SK-N-SH treated with all-trans-retinoic acid at 6 μM for 48 hours (cell line): ENCODE measurements around the gene LAMB4.

Experiments
- ATAC-seq: fragments of 200-7000 bp; cut with Tn5 transposase; 3 replicates; pipeline ENCODE4 v1.9.1; 2020; ENCODE audit warnings: mild to moderate bottlenecking, moderate library complexity
- ARNTL ChIP-seq: fragments of 450-650 bp; formaldehyde crosslinking; IDR thresholded peaks from 2 replicates; pipeline ENCODE4 v1.5.0; 2020; ENCODE audit warnings: low read depth, mild to moderate bottlenecking, moderate library complexity, borderline replicate concordance
- BACH2 ChIP-seq: fragments of 250-450 bp; sonication (Bioruptor Pico); IDR thresholded peaks from 2 replicates; pipeline ENCODE4 v1.9.0; 2021; ENCODE audit warnings: mild to moderate bottlenecking, borderline replicate concordance
- CREB5 ChIP-seq: fragments of 250-450 bp; sonication (Bioruptor Pico); IDR thresholded peaks from 2 replicates; pipeline ENCODE4 v1.5.1; 2020; ENCODE audit warnings: low read depth, mild to moderate bottlenecking, moderate library complexity
- CSDC2 ChIP-seq: fragments of 250-450 bp; sonication (Bioruptor Pico); IDR thresholded peaks from 2 replicates; pipeline ENCODE4 v1.5.0; 2020; ENCODE audit warnings: mild to moderate bottlenecking, moderate library complexity
- ESRRG ChIP-seq: fragments of 250-450 bp; sonication (Bioruptor Pico); IDR thresholded peaks from 2 replicates; pipeline ENCODE4 v1.6.1; 2021; ENCODE audit warnings: mild to moderate bottlenecking
- GLIS3 ChIP-seq: fragments of 250-450 bp; sonication (Bioruptor Pico); IDR thresholded peaks from 2 replicates; pipeline ENCODE4 v1.5.0; 2020; ENCODE audit warnings: mild to moderate bottlenecking, moderate library complexity
- ISL1 ChIP-seq: fragments of 250-450 bp; sonication (Bioruptor Pico); IDR thresholded peaks from 2 replicates; pipeline ENCODE4 v2.1.2; 2022; ENCODE audit warnings: mild to moderate bottlenecking, moderate library complexity
- OSR1 ChIP-seq: fragments of 250-450 bp; sonication (Bioruptor Pico); IDR thresholded peaks from 2 replicates; pipeline ENCODE4 v1.8.0; 2022; ENCODE audit warnings: moderate library complexity, mild to moderate bottlenecking, inconsistent platforms
- PATZ1 ChIP-seq: fragments of 250-450 bp; sonication (Bioruptor Pico); IDR thresholded peaks from 2 replicates; pipeline ENCODE4 v1.8.0; 2020; ENCODE audit warnings: mild to moderate bottlenecking, moderate library complexity, borderline replicate concordance
- POU6F1 ChIP-seq: fragments of 250-450 bp; sonication (Bioruptor Pico); IDR thresholded peaks from 2 replicates; pipeline ENCODE4 v1.8.0; 2021; ENCODE audit warnings: low read depth, mild to moderate bottlenecking, moderate library complexity, borderline replicate concordance
- PPARA ChIP-seq: fragments of 250-450 bp; sonication (Bioruptor Pico); IDR thresholded peaks from 2 replicates; pipeline ENCODE4 v1.5.0; 2020; ENCODE audit warnings: mild to moderate bottlenecking, borderline replicate concordance
- RARB ChIP-seq: fragments of 250-450 bp; sonication (Bioruptor Pico); IDR thresholded peaks from 2 replicates; pipeline ENCODE4 v1.8.0; 2021; ENCODE audit warnings: mild to moderate bottlenecking, moderate library complexity
- SNAI2 ChIP-seq: fragments of 250-450 bp; sonication (Bioruptor Pico); IDR thresholded peaks from 2 replicates; pipeline ENCODE4 v1.5.0; 2020; ENCODE audit warnings: mild to moderate bottlenecking, moderate library complexity
- TCF4 ChIP-seq: fragments of 250-450 bp; sonication (Bioruptor Pico); IDR thresholded peaks from 2 replicates; pipeline ENCODE4 v1.8.0; 2021; ENCODE audit warnings: mild to moderate bottlenecking, moderate library complexity, borderline replicate concordance
- TSHZ2 ChIP-seq: fragments of 250-450 bp; sonication (Bioruptor Pico); IDR thresholded peaks from 2 replicates; pipeline ENCODE4 v1.5.0; 2020; ENCODE audit warnings: mild to moderate bottlenecking, moderate library complexity
- ZC3H10 ChIP-seq: fragments of 250-450 bp; sonication (Bioruptor Pico); IDR thresholded peaks from 2 replicates; pipeline ENCODE4 v1.5.1; 2021; ENCODE audit warnings: mild to moderate bottlenecking, moderate library complexity
- ZFP3 ChIP-seq: fragments of 250-450 bp; sonication (Bioruptor Pico); IDR thresholded peaks from 2 replicates; pipeline ENCODE4 v1.5.0; 2020; ENCODE audit warnings: mild to moderate bottlenecking, moderate library complexity
- ZFP30 ChIP-seq: fragments of 450-650 bp; formaldehyde crosslinking; IDR thresholded peaks from 2 replicates; pipeline ENCODE4 v1.5.0; 2022; ENCODE audit warnings: mild to moderate bottlenecking, moderate library complexity
- ZNF565 ChIP-seq: fragments of 450-650 bp; formaldehyde crosslinking; conservative IDR thresholded peaks from 2 replicates; pipeline ENCODE4 v1.5.0; 2020; ENCODE audit warnings: low read depth, mild to moderate bottlenecking, moderate library complexity
- ZNF70 ChIP-seq: fragments of 450-650 bp; formaldehyde crosslinking; IDR thresholded peaks from 2 replicates; pipeline ENCODE4 v1.5.0; 2020; ENCODE audit warnings: mild to moderate bottlenecking, moderate library complexity
- ZNF8 ChIP-seq: fragments of 450-650 bp; formaldehyde crosslinking; IDR thresholded peaks from 2 replicates; pipeline ENCODE4 v1.5.0; 2020; ENCODE audit warnings: mild to moderate bottlenecking, moderate library complexity

The LAMB4 gene

GRCh38 chr7:108130261-108130660 lies at the start of gene LAMB4:
Gene LAMB4, minus strand, starts transcription at chr7:108130361. Its CDS starts 7,197 bp downstream, at chr7:108123164.
- TF ChIP-seq ZC3H10 (CRISPR knock-in tag), result no peak
- no peak for TF ChIP-seq ARNTL
- TF ChIP-seq POU6F1 (CRISPR knock-in tag), result no peak
- no peak for TF ChIP-seq ZFP30 (CRISPR knock-in tag)
- TF ChIP-seq ESRRG (CRISPR knock-in tag), result no peak
- TF ChIP-seq RARB (CRISPR knock-in tag), result no peak
- TF ChIP-seq CREB5 (CRISPR knock-in tag), result no peak
- TF ChIP-seq BACH2 (CRISPR knock-in tag), result no peak
- TF ChIP-seq GLIS3 (CRISPR knock-in tag), result no peak
- no peak for TF ChIP-seq ZNF565 (CRISPR knock-in tag)
- TF ChIP-seq CSDC2 (CRISPR knock-in tag), result no peak
- no peak for TF ChIP-seq TSHZ2 (CRISPR knock-in tag)
- no peak for TF ChIP-seq ISL1 (CRISPR knock-in tag)
- no peak for TF ChIP-seq ZNF8 (CRISPR knock-in tag)
- TF ChIP-seq, all 23 proteins: peak for 0

GRCh38 chr7:108178398-108178797 lies 48.2 kb upstream of the LAMB4 start:
- no peak for ATAC-seq
- TF ChIP-seq ZNF565 (CRISPR knock-in tag), result no peak
- no peak for TF ChIP-seq SNAI2 (CRISPR knock-in tag)
- no peak for TF ChIP-seq TSHZ2 (CRISPR knock-in tag)
- TF ChIP-seq ISL1 (CRISPR knock-in tag), result no peak
- TF ChIP-seq ZFP3 (CRISPR knock-in tag), result no peak
- TF ChIP-seq ZNF8 (CRISPR knock-in tag), result no peak
- TF ChIP-seq ZNF70 (CRISPR knock-in tag), result no peak

More at GRCh38 chr7:108130261-108130660, at the start of gene LAMB4:
- no peak for ATAC-seq

GRCh38 chr7:108171164-108171563 lies 41.0 kb upstream of the LAMB4 start:
- no peak for ATAC-seq
- TF ChIP-seq PATZ1 (CRISPR knock-in tag) (no peak), ZFP30 (CRISPR knock-in tag) (no peak), TCF4 (CRISPR knock-in tag) (no peak), POU6F1 (CRISPR knock-in tag) (no peak), ZNF70 (CRISPR knock-in tag) (no peak), OSR1 (CRISPR knock-in tag) (no peak), RARB (CRISPR knock-in tag) (no peak), GLIS3 (CRISPR knock-in tag) (no peak), PPARA (CRISPR knock-in tag) (no peak), ZFP3 (CRISPR knock-in tag) (no peak), SNAI2 (CRISPR knock-in tag) (no peak)
